ENCODE results near the gene TPSB2. TPM values are rescaled to one million over a fixed set of nuclear protein-coding genes. Genes with fewer than 3 reads are reported as not detected.
A peak's percentile ranks its signal among the peaks of the same experiment; 100 is the strongest.

TPSB2 gene
- total RNA-seq, 4 donors from 2014 or later: 7.5 to 304 (median 199) TPM

GRCh38 chr16:1182950-1183907 is 46.8 kb downstream of the TPSB2 start:
- Histone ChIP-seq H3K36me3 (peaks cover 0 to 8% (median 3%) of the 10 kb centered on the region in 4 donors), H3K27ac (replicated peaks in 1 of 4) (peak overlapping the region; percentile 92 to 98 (median 94)), H3K4me1 (peaks cover 28 to 84% (median 83%) of the 10 kb centered on the region in 4 donors), H3K9me3 (no peaks in the 10 kb centered on the region), H3K27me3 (no peaks in the 10 kb centered on the region), H3K4me3 (peak overlapping the region; percentile 31 to 44 (median 32))
- TF ChIP-seq EP300 (IDR thresholded peaks at IDR 0.05): no peak
- peak; percentile 42 to 46 for TF ChIP-seq POLR2AphosphoS5 (IDR thresholded peaks at IDR 0.05)
- intact Hi-C loops (cut with DNase I): no loop called here
- no peak for DNase-seq (ENCODE audit: extremely low spot score)
- 62% methylated on average over 6 of the region's 45 CpGs for WGBS

- Histone ChIP-seq H3K4me3 (peak overlapping the region; percentile 31 to 44 (median 32)), H3K27ac (replicated peaks in 1 of 4) (peak overlapping the region; percentile 92 to 98 (median 94)), H3K9me3 (no peaks in the 10 kb centered on the region), H3K27me3 (no peaks in the 10 kb centered on the region), H3K4me1 (peaks cover 28 to 85% (median 84%) of the 10 kb centered on the region in 4 donors), H3K36me3 (peaks cover 0 to 8% (median 3%) of the 10 kb centered on the region in 4 donors)
- peak; percentile 86 for TF ChIP-seq POLR2AphosphoS5 (IDR thresholded peaks at IDR 0.05)
- peak in 1 of 3 experiments; percentile 9 for TF ChIP-seq CTCF (IDR thresholded peaks at IDR 0.05)
- TF ChIP-seq POLR2A (IDR thresholded peaks at IDR 0.05; ENCODE audit: low read depth): no peak
- peak; percentile 27 for TF ChIP-seq EP300 (IDR thresholded peaks at IDR 0.05)
- no peak for DNase-seq (ENCODE audit: extremely low spot score)
- WGBS: 19% methylated on average over 3 of the region's 19 CpGs
- intact Hi-C loops (cut with DNase I): no loop called here
Measured at GRCh38 chr16:1182316-1182671, 47.7 kb downstream of the TPSB2 start.

- Histone ChIP-seq H3K4me3 (peak overlapping the region; percentile 31 to 44 (median 32)), H3K27ac (replicated peaks in 1 of 4) (peak overlapping the region; percentile 92 to 98 (median 94)), H3K27me3 (no peaks in the 10 kb centered on the region), H3K4me1 (peaks cover 28 to 87% (median 85%) of the 10 kb centered on the region in 4 donors), H3K9me3 (no peaks in the 10 kb centered on the region), H3K36me3 (peaks cover 0 to 7% (median 3%) of the 10 kb centered on the region in 4 donors)
- 39% methylated on average over 35 of the region's 39 CpGs for WGBS
- no peak for DNase-seq (ENCODE audit: extremely low spot score)
- no peak for TF ChIP-seq EP300 (IDR thresholded peaks at IDR 0.05)
- peak in 2 of 3 experiments; percentile 25 to 26 for TF ChIP-seq CTCF (IDR thresholded peaks at IDR 0.05)
- TF ChIP-seq POLR2A (IDR thresholded peaks at IDR 0.05; ENCODE audit: low read depth): no peak
- intact Hi-C loops (cut with DNase I): no loop called here
Measured at GRCh38 chr16:1181404-1182315, 48.3 kb downstream of the TPSB2 start.

GRCh38 chr16:1180549-1181403 is 49.2 kb downstream of the TPSB2 start:
- 40% methylated on average over 17 of the region's 38 CpGs for WGBS
- no peaks in the 10 kb centered on the region for H3K9me3 ChIP-seq
- TF ChIP-seq POLR2AphosphoS5 (IDR thresholded peaks at IDR 0.05) (peak in 1 of 2 donors; percentile 53), CTCF (IDR thresholded peaks at IDR 0.05) (no peak), POLR2A (IDR thresholded peaks at IDR 0.05; ENCODE audit: low read depth) (no peak), EP300 (IDR thresholded peaks at IDR 0.05) (no peak)
- no peak for DNase-seq (ENCODE audit: extremely low spot score)
- H3K27ac ChIP-seq (replicated peaks in 1 of 4): peak overlapping the region; percentile 92 to 98 (median 94)
- no peaks in the 10 kb centered on the region for H3K27me3 ChIP-seq
- H3K4me1 ChIP-seq: peaks cover 28 to 96% (median 94%) of the 10 kb centered on the region in 4 donors
- peaks cover 0 to 7% (median 2%) of the 10 kb centered on the region in 4 donors for H3K36me3 ChIP-seq
- intact Hi-C loops (cut with DNase I): no loop called here
- peak overlapping the region in 1 of 4 donors; percentile 3 for H3K4me3 ChIP-seq

Other genes starting within 250 kb of the TPSB2 start
- 1 to 10 TPM; 4.1 to 4.6 (median 4.3) TPM for gene SOX8, start 248.4 kb downstream of the TPSB2 start, total RNA-seq
- gene SSTR5, start 157.4 kb downstream of the TPSB2 start, total RNA-seq: not detected
- gene C1QTNF8, start 133.9 kb downstream of the TPSB2 start, total RNA-seq: not detected
- 100 to 1,000 TPM; 225 to 361 (median 259) TPM for gene CACNA1H, start 77.1 kb downstream of the TPSB2 start, total RNA-seq
- gene TPSG1, start 4.9 kb downstream of the TPSB2 start, total RNA-seq: 1 to 10 TPM in 2 of 4 donors, under 1 TPM in 2; 0.39 to 2.9 (median 1.00) TPM
- gene TPSAB1, start 10.5 kb upstream of the TPSB2 start, total RNA-seq: 100 to 1,000 TPM in 3 of 4 donors, 10 to 100 TPM in 1; 15.6 to 237 (median 126) TPM
- gene TPSD1, start 25.9 kb upstream of the TPSB2 start, total RNA-seq: 1 to 10 TPM; 1.7 to 5.3 (median 2.2) TPM
- 10 to 100 TPM; 42.8 to 70.5 (median 63.9) TPM for gene UBE2I, start 79.5 kb upstream of the TPSB2 start, total RNA-seq
- gene BAIAP3, start 103.5 kb upstream of the TPSB2 start, total RNA-seq: 1 to 10 TPM; 1.3 to 4.2 (median 2.3) TPM
- gene TSR3, start 121.7 kb upstream of the TPSB2 start, total RNA-seq: 100 to 1,000 TPM in 3 of 4 donors, 10 to 100 TPM in 1; 78.2 to 112 (median 106) TPM
- 10 to 100 TPM; 54.4 to 70.5 (median 61.1) TPM for gene GNPTG, start 121.7 kb upstream of the TPSB2 start, total RNA-seq
- 10 to 100 TPM in 3 of 4 donors, 1 to 10 TPM in 1; 9.3 to 23.7 (median 16.5) TPM for gene UNKL, start 184.5 kb upstream of the TPSB2 start, total RNA-seq
- gene UQCC4, start 190.6 kb upstream of the TPSB2 start, total RNA-seq: 10 to 100 TPM; 12.6 to 17.1 (median 14.7) TPM
- not detected for gene PERCC1, start 200.9 kb upstream of the TPSB2 start, total RNA-seq
- gene CCDC154, start 214.4 kb upstream of the TPSB2 start, total RNA-seq: under 1 TPM in 3 of 4 donors, not detected in 1; 0.17 to 0.58 (median 0.42) TPM
- 100 to 1,000 TPM in 1 of 4 donors, 10 to 100 TPM in 3; 41.5 to 130 (median 71.9) TPM for gene CLCN7, start 244.8 kb upstream of the TPSB2 start, total RNA-seq